GM12873 (cell line): Measurements from ENCODE around the gene DDX10.

ENCODE experiments used
- TF ChIP-seq, protein P1 (sequence below): IDR thresholded peaks from 2 replicates; pipeline ENCODE4 v1.5.1; 2012; ENCODE audit warnings: low read depth, mild to moderate bottlenecking, moderate library complexity, low read length, control low read depth; ENCODE audit not compliant: insufficient read depth; ENCODE audit errors: missing control alignments

The DDX10 gene

DNA sequence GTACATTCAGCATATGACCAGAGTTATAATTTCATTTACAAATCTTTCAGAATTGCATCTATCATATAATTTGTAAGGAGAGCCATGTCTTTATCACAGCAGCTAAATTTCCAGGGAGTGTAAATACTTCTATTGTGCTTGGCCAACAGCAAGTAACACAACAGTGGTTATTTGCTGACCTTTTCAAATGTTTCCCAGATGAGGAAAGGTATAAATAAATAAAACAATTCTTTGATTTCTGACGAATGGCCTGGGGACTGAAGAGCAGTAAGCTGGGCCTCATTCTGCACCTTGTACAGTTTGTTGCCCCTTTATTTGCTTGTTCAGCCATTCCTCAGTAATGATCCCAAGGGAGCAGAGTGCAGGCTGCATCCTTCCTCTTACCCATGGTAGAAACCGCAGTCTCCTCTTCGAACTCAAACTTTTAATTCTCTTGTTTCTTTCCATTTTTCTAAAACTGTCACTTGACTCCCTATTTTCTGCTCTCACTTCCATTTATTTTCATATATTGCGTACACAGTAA lies 132.8 kb downstream of the DDX10 start:
- TF ChIP-seq, protein P1, sequence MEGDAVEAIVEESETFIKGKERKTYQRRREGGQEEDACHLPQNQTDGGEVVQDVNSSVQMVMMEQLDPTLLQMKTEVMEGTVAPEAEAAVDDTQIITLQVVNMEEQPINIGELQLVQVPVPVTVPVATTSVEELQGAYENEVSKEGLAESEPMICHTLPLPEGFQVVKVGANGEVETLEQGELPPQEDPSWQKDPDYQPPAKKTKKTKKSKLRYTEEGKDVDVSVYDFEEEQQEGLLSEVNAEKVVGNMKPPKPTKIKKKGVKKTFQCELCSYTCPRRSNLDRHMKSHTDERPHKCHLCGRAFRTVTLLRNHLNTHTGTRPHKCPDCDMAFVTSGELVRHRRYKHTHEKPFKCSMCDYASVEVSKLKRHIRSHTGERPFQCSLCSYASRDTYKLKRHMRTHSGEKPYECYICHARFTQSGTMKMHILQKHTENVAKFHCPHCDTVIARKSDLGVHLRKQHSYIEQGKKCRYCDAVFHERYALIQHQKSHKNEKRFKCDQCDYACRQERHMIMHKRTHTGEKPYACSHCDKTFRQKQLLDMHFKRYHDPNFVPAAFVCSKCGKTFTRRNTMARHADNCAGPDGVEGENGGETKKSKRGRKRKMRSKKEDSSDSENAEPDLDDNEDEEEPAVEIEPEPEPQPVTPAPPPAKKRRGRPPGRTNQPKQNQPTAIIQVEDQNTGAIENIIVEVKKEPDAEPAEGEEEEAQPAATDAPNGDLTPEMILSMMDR, result no peak

- TF ChIP-seq, protein P1, result no peak
These were observed 137.6 kb downstream of the DDX10 start for GRCh38 chr11:108802492-108802891.

GRCh38 chr11:108803776-108804175 lies 138.9 kb downstream of the DDX10 start:
- TF ChIP-seq, protein P1, result no peak

GRCh38 chr11:108804511-108804910 lies 139.6 kb downstream of the DDX10 start:
- TF ChIP-seq, protein P1, result no peak

DNA sequence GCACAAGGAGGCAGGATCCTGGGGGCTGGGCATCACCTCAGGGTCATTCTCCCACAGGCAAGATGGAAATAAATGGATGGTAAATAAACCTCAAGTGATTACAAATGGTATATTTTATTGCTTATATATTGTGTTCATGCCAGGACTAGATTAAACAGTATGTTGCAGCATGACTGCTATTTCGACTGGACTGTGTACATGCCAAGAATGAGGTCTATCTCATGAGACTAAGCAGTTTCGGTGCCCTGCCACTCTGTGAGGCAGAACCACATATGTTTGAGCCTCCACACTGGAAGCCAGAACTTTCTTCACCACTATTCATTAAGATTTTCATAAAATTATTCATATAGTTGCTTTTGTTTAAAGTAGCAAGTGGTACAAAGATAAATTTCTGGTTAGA lies 140.2 kb downstream of the DDX10 start:
- TF ChIP-seq, protein P1, result no peak

GRCh38 chr11:108807262-108807661 lies 142.4 kb downstream of the DDX10 start:
- TF ChIP-seq, protein P1, result no peak

GRCh38 chr11:108813086-108813485 lies 148.2 kb downstream of the DDX10 start:
- TF ChIP-seq, protein P1, result no peak
